Epithelial cell of proximal tubule (primary cell): ENCODE results near the gene WDR4. TPM values are rescaled to one million over a fixed set of nuclear protein-coding genes. Genes with fewer than 3 reads are reported as not detected.

ENCODE experiments used
- DNase-seq: peaks from one replicate; pipeline ENCODE4 v3.0.0-alpha.2; 2011; ENCODE audit warnings: low read depth
- H3K4me3 ChIP-seq: 2 replicates; pipeline ENCODE4 v1.5.1; 2011; ENCODE audit warnings: low read depth, mild to moderate bottlenecking, low read length
- CTCF ChIP-seq: conservative IDR thresholded peaks from 2 replicates; pipeline ENCODE4 v1.5.1; 2012; ENCODE audit warnings: low read depth, mild to moderate bottlenecking, low read length
- total RNA-seq: library from RNA; depleted of rRNA; stranded (reverse); fragments of >200 nt; gene quantifications from 2 replicates; pipeline ENCODE4 v1.2.3, GENCODE V29; 2015

Gene WDR4
- total RNA-seq, 1 donor from 2014 or later, result 6.1 TPM

GRCh38 chr21:42858185-42858847, 21.0 kb downstream of the WDR4 start:
- H3K4me3 ChIP-seq, result no peak overlapping the region
- no peak for DNase-seq
- no peak for TF ChIP-seq CTCF

- no peak overlapping the region for H3K4me3 ChIP-seq
- no peak for TF ChIP-seq CTCF
- no peak for DNase-seq
Measured at GRCh38 chr21:42857216-42857615, 22.1 kb downstream of the WDR4 start.

GRCh38 chr21:42855937-42856335, 23.4 kb downstream of the WDR4 start:
- no peak for TF ChIP-seq CTCF
- H3K4me3 ChIP-seq, result no peak overlapping the region
- DNase-seq, result no peak

- no peak for TF ChIP-seq CTCF
- no peak overlapping the region for H3K4me3 ChIP-seq
- DNase-seq, result no peak
Measured at GRCh38 chr21:42855171-42855936, 24.0 kb downstream of the WDR4 start.

GRCh38 chr21:42854246-42855010, 24.9 kb downstream of the WDR4 start:
- no peak for DNase-seq
- no peak for TF ChIP-seq CTCF

GRCh38 chr21:42853621-42854020, 25.7 kb downstream of the WDR4 start:
- H3K4me3 ChIP-seq, result no peak overlapping the region
- no peak for DNase-seq
- no peak for TF ChIP-seq CTCF

More at GRCh38 chr21:42854246-42855010, 24.9 kb downstream of the WDR4 start:
- no peak overlapping the region for H3K4me3 ChIP-seq
